Body of pancreas (tissue), 4 donors: ENCODE results near the gene CCDC134.

Experiments used
- CTCF ChIP-seq, 7 experiments: fragments of 450-650 bp in 4 of 7; fragments of 200-600 bp in 3 of 7; sonication (generic) in 3 of 7; IDR thresholded peaks; one replicate each; pipeline ENCODE4 v1.5.1; 2016 to 2019; ENCODE audit warnings: antibody characterized with exemption in 7 of 7
- POLR2A ChIP-seq, 3 donors: fragments of 450-650 bp; IDR thresholded peaks; one replicate each; pipeline ENCODE4 v1.6.1; 2016; ENCODE audit warnings: antibody characterized with exemption in 3 of 3, mild to moderate bottlenecking in 2 of 3

GRCh38 chr22:41819257-41819656, 18.8 kb downstream of the CCDC134 start:
- TF ChIP-seq CTCF (IDR thresholded peaks at IDR 0.05), result no peak
- no peak for TF ChIP-seq POLR2A (IDR thresholded peaks at IDR 0.05)
